K562 (cell line): ENCODE results near the gene HAUS5. TPM values are rescaled to one million over a fixed set of nuclear protein-coding genes. Genes with fewer than 3 reads are reported as not detected.
A peak's percentile ranks its signal among the peaks of the same experiment; 100 is the strongest.

Experiments
- ATAC-seq: fragments of 200-7000 bp; cut with Tn5 transposase; 3 replicates; pipeline ENCODE4 v1.9.1; 2020; ENCODE audit warnings: moderate library complexity
- BruUV-seq: library from RNA; stranded (reverse); fragments of 400-500 nt; replicated peaks from 2 replicates; lab custom pipeline; 2021; lab: Mats Ljungman, UMichigan
- CTCF ChIA-PET: fragments of 300-600 bp; formaldehyde crosslinking; extraction: SDS; loops from one replicate; lab custom pipeline; 2021; ENCODE audit warnings: low intra/inter-chr PET ratio; lab: Yijun Ruan, JAX
- POLR2A ChIA-PET: fragments of 300-600, 350-650 bp; sonication (Branson Sonifier 250); formaldehyde crosslinking; extraction: SDS; loops from one replicate; lab custom pipeline; 2021; ENCODE audit warnings: antibody characterized with exemption, inconsistent platforms; lab: Yijun Ruan, JAX
- DNase-seq, 4 experiments: peaks; one replicate each; pipeline versions ENCODE4 v3.0.0 to v3.0.0-alpha.2; 2011 to 2018; ENCODE audit warnings: low spot score in 3 of 4, mixed read lengths in 3 of 4; ENCODE audit errors: extremely low read depth in 1 of 4
- FAIRE-seq: peaks from 2 replicates; lab custom pipeline; 2011; peaks lifted over from hg19 to GRCh38; lab: Jason Lieb, UNC
- H2AFZ ChIP-seq: 2 replicates; pipeline ENCODE4 v1.6.0; 2011; ENCODE audit warnings: low read depth, low read length, control low read depth, inconsistent platforms
- H3K27ac ChIP-seq: fragments of 200-600 bp; 3 replicates; pipeline ENCODE4 v1.8.0; 2011; ENCODE audit warnings: low read depth, mild to moderate bottlenecking, control low read depth, inconsistent platforms, low read length, moderate library complexity, mixed read lengths; ENCODE audit errors: extremely low read depth
- H3K27me3 ChIP-seq, 2 experiments: fragments of 300-600 bp in 1 of 2; 2 replicates in 1 of 2; 3 replicates in 1 of 2; pipeline versions ENCODE4 v1.6.0 to v1.8.0; 2011; ENCODE audit warnings: inconsistent platforms in 2 of 2, low read length in 2 of 2, mild to moderate bottlenecking in 1 of 2, mixed read lengths in 1 of 2, moderate library complexity in 1 of 2; ENCODE audit not compliant: control insufficient read depth in 2 of 2, insufficient read depth in 2 of 2
- H3K36me3 ChIP-seq: fragments of 300-600 bp; 3 replicates; pipeline ENCODE4 v1.8.0; 2011; ENCODE audit warnings: mild to moderate bottlenecking, low read length, inconsistent platforms; ENCODE audit not compliant: control insufficient read depth, insufficient read depth
- H3K4me1 ChIP-seq, 2 experiments: fragments of 200-600 bp in 1 of 2; replicated peaks in 1 of 2; 2 replicates in 1 of 2; 3 replicates in 1 of 2; pipeline versions ENCODE4 v1.5.1 to v1.8.0; 2011; ENCODE audit warnings: inconsistent platforms in 2 of 2, low read length in 2 of 2, mild to moderate bottlenecking in 1 of 2, mixed read lengths in 1 of 2, moderate library complexity in 1 of 2; ENCODE audit not compliant: control insufficient read depth in 2 of 2, insufficient read depth in 2 of 2
- H3K4me2 ChIP-seq: 2 replicates; pipeline ENCODE4 v1.6.1; 2011; ENCODE audit warnings: low read length, control low read depth, inconsistent platforms, mixed read lengths; ENCODE audit not compliant: insufficient read depth
- H3K4me3 ChIP-seq: fragments of 200-600 bp; sonication (generic), shearing (Covaris generic); 2 replicates; pipeline ENCODE4 v1.5.1; 2016; ENCODE audit warnings: control low read depth, inconsistent platforms
- H3K79me2 ChIP-seq: fragments of 200-600 bp; 3 replicates; pipeline ENCODE4 v1.8.0; 2011; ENCODE audit warnings: low read length, inconsistent platforms; ENCODE audit not compliant: control insufficient read depth, insufficient read depth
- H3K9ac ChIP-seq, 2 experiments: 2 replicates each; pipeline versions ENCODE4 v1.6.0 to v1.6.1; 2011; ENCODE audit warnings: low read depth in 2 of 2, low read length in 2 of 2, control low read depth in 1 of 2, inconsistent platforms in 1 of 2, mild to moderate bottlenecking in 1 of 2, mixed read lengths in 1 of 2; ENCODE audit not compliant: insufficient read depth in 1 of 2
- H3K9me1 ChIP-seq: one replicate; pipeline ENCODE4 v1.6.0; 2011; ENCODE audit warnings: inconsistent platforms, mild to moderate bottlenecking, low read length, moderate library complexity; ENCODE audit not compliant: control insufficient read depth, insufficient read depth
- H3K9me3 ChIP-seq: replicated peaks from 2 replicates; pipeline ENCODE4 v1.5.1; 2011; ENCODE audit warnings: low read depth, low read length, inconsistent platforms; ENCODE audit not compliant: control insufficient read depth, insufficient read depth
- H4K20me1 ChIP-seq: replicated peaks from 2 replicates; pipeline ENCODE4 v1.6.1; 2011; ENCODE audit warnings: low read length, inconsistent platforms, mixed read lengths; ENCODE audit not compliant: control insufficient read depth, insufficient read depth
- CEBPB ChIP-seq: fragments of 450-650 bp; IDR thresholded peaks from 2 replicates; pipeline ENCODE4 v1.6.1; 2016; ENCODE audit warnings: missing genetic modification characterization, missing compliant biosample characterization
- CEBPG ChIP-seq, 3 experiments: fragments of 200-800 bp in 1 of 3; sonication (Bioruptor generic) in 1 of 3; sonication (generic) in 1 of 3; formaldehyde crosslinking in 1 of 3; IDR thresholded peaks in 2 of 3; conservative IDR thresholded peaks in 1 of 3; 2 replicates each; pipeline versions ENCODE4 v1.6.1 to v1.8.0; 2016 to 2022; ENCODE audit warnings: missing compliant biosample characterization in 2 of 3, missing genetic modification characterization in 2 of 3, mild to moderate bottlenecking in 1 of 3, missing genetic modification reagents in 1 of 3
- WGBS: fragments of 100-300 bp; shearing (Covaris generic); methylation state at CpG from one replicate; pipeline ENCODE4 v1.1.6; 2016; ENCODE audit warnings: low coverage, mixed read lengths; ENCODE audit not compliant: insufficient coverage; ENCODE audit errors: missing lambda C conversion rate; 5-methylcytosine and 5-hydroxymethylcytosine counted together
- in situ Hi-C: fragments of 300-500 bp; cut with MboI; formaldehyde crosslinking; loops from 4 replicates; pipeline ENCODE4 v1.15.0; 2018; ENCODE audit warnings: inconsistent platforms, mixed read lengths
- intact Hi-C: fragments of 100-400 bp; cut with micrococcal nuclease; formaldehyde crosslinking; loops from 2 replicates; pipeline ENCODE4 v1.14.2; 2022
- polyA plus RNA-seq, 8 experiments: library from polyadenylated mRNA; depleted of rRNA in 4 of 8; stranded (reverse) in 5 of 8; unstranded in 3 of 8; fragments of >200 nt; fragmentation: Nextera tagmentation in 2 of 8; fragmentation: Illumina TruSeq in 1 of 8; extraction: Ambion mirVana in 2 of 8; extraction: Trizol in 1 of 8; gene quantifications; 2 replicates each; pipeline versions ENCODE4 v1.2.1 to v1.2.3, GENCODE V29; 2011 to 2014; ENCODE audit warnings: inconsistent platforms in 1 of 8, missing spikeins in 1 of 8
- total RNA-seq, 7 experiments: library from RNA; depleted of rRNA in 6 of 7; stranded (reverse); fragments of >200 nt in 6 of 7; fragmentation: Illumina TruSeq in 2 of 7; extraction: Trizol in 2 of 7; gene quantifications; 2 replicates each; pipeline versions ENCODE4 v1.2.1 to v1.2.3, GENCODE V29; 2011 to 2021; ENCODE audit warnings: low replicate concordance in 1 of 7
- TF ChIP-seq, protein P1 (sequence below), 3 experiments: fragments of 200-800 bp in 1 of 3; sonication (Bioruptor generic) in 1 of 3; sonication (generic) in 1 of 3; formaldehyde crosslinking in 1 of 3; IDR thresholded peaks; 2 replicates each; pipeline versions ENCODE4 v1.6.1 to v1.8.0; 2016 to 2022; ENCODE audit warnings: mild to moderate bottlenecking in 2 of 3, missing compliant biosample characterization in 2 of 3, missing genetic modification characterization in 2 of 3, missing genetic modification reagents in 1 of 3

HAUS5 gene
- total and polyA plus RNA-seq, 9 of the 15 experiments (the other 6 are each of a cell fraction or from before 2014, with no cell fraction given), result 3.5 to 41.3 (median 14.2) TPM

DNA sequence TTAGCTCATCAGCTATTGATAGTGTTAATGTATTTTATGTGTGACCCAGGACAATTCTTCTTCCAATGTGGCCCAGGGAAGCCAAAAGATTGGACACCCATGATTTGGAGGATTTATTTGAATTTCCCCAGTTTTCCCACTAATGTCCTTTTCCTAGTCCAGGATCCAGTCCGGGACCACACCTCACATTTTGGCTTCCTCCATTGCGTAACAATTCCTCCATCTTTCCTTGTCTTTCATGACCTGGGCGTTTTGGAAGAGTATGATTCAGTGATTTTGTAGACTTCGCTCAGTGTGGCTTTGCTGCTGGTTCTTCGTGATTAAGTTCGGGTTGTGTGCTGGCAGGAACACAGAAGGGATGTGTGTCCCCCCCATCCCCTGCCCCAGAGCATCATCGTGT is 45.8 kb upstream of the HAUS5 start:
- DNase-seq (no peak), FAIRE-seq (no peak), ATAC-seq (no peak)
- H3K79me2 ChIP-seq, result no peaks in the 10 kb centered on the region
- no peak overlapping the region for H2AFZ ChIP-seq
- H3K27ac ChIP-seq, result no peak overlapping the region
- CTCF ChIA-PET, result interaction anchor here (0.6 kb wide), 1 partner anchor 146 kb away, joined by 3 read pairs; no protein-coding TSS in a partner anchor
- intact Hi-C loops (no loop called here), in situ Hi-C loops (no loop called here)
- H3K9me1 ChIP-seq, result no peaks in the 10 kb centered on the region
- H3K36me3 ChIP-seq, result no peaks in the 10 kb centered on the region
- H3K4me2 ChIP-seq, result no peak overlapping the region
- WGBS, result 7% methylated on average over 7 of the region's 7 CpGs
- H3K27me3 ChIP-seq, result peaks cover 6 to 46% of the 10 kb centered on the region in 2 experiments; a peak in 4 of 5 replicates
- no peaks in the 10 kb centered on the region for H3K9me3 ChIP-seq
- POLR2A ChIA-PET, result no interaction called here
- peaks cover 0 to 6% of the 10 kb centered on the region in 2 experiments; a peak in 2 of 5 replicates for H3K4me1 ChIP-seq
- H4K20me1 ChIP-seq, result no peaks in the 10 kb centered on the region
- TF ChIP-seq CEBPB (tag) (peak; percentile 64), CEBPG (CRISPR knock-in tag; IDR thresholded peaks at IDR 0.05) (no peak), CEBPG (tag; conservative IDR thresholded peaks at IDR 0.05 in 1 of 2, IDR thresholded peaks at IDR 0.05 in 1 of 2) (peak; percentile 52 to 66)
- TF ChIP-seq, protein P1, sequence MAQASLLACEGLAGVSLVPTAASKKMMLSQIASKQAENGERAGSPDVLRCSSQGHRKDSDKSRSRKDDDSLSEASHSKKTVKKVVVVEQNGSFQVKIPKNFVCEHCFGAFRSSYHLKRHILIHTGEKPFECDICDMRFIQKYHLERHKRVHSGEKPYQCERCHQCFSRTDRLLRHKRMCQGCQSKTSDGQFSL (CRISPR knock-in tag; IDR thresholded peaks at IDR 0.05), result no peak
- TF ChIP-seq, protein P1 (tag; IDR thresholded peaks at IDR 0.05), result no peak
- no peak overlapping the region for H3K9ac ChIP-seq
- no peak overlapping the region for H3K4me3 ChIP-seq
- BruUV-seq, result no TSS peak
